ENCODE results near the gene TMTC2.

The TMTC2 gene

GRCh38 chr12:82686168-82687020 is at the start of gene TMTC2:
Gene TMTC2, plus strand, starts transcription at chr12:82686906.
- DNase-seq (ENCODE audit: low spot score): peak; percentile 98

- no peak for DNase-seq (ENCODE audit: low spot score)
These were observed 48.4 kb upstream of the TMTC2 start for GRCh38 chr12:82638324-82638723.

GRCh38 chr12:82644896-82645295 is 41.8 kb upstream of the TMTC2 start:
- no peak for DNase-seq (ENCODE audit: low spot score)

GRCh38 chr12:82645414-82645813 is 41.3 kb upstream of the TMTC2 start:
- DNase-seq (ENCODE audit: low spot score): no peak

- no peak for DNase-seq (ENCODE audit: low spot score)
These were observed 38.9 kb upstream of the TMTC2 start for GRCh38 chr12:82647853-82648252.

- no peak for DNase-seq (ENCODE audit: low spot score)
These were observed 38.3 kb upstream of the TMTC2 start for GRCh38 chr12:82648259-82648909.

- no peak for DNase-seq (ENCODE audit: low spot score)
These were observed 35.9 kb upstream of the TMTC2 start for GRCh38 chr12:82650627-82651337.

- DNase-seq (ENCODE audit: low spot score): no peak
These were observed 35.2 kb upstream of the TMTC2 start for GRCh38 chr12:82651489-82651888.

- no peak for DNase-seq (ENCODE audit: low spot score)
These were observed 34.6 kb upstream of the TMTC2 start for GRCh38 chr12:82652071-82652470.

- DNase-seq (ENCODE audit: low spot score): no peak
These were observed 31.0 kb upstream of the TMTC2 start for GRCh38 chr12:82655751-82656150.

- no peak for DNase-seq (ENCODE audit: low spot score)
These were observed 27.1 kb upstream of the TMTC2 start for GRCh38 chr12:82659343-82660207.

- no peak for DNase-seq (ENCODE audit: low spot score)
These were observed 26.0 kb upstream of the TMTC2 start for GRCh38 chr12:82660541-82661325.

- DNase-seq (ENCODE audit: low spot score): no peak
These were observed 22.8 kb upstream of the TMTC2 start for GRCh38 chr12:82663893-82664292.

- no peak for DNase-seq (ENCODE audit: low spot score)
These were observed 21.4 kb upstream of the TMTC2 start for GRCh38 chr12:82665142-82665923.

- DNase-seq (ENCODE audit: low spot score): no peak
These were observed 19.9 kb upstream of the TMTC2 start for GRCh38 chr12:82666830-82667229.

- DNase-seq (ENCODE audit: low spot score): no peak
These were observed 15.0 kb upstream of the TMTC2 start for GRCh38 chr12:82671673-82672195.

GRCh38 chr12:82672811-82673495 is 13.8 kb upstream of the TMTC2 start:
- no peak for DNase-seq (ENCODE audit: low spot score)

GRCh38 chr12:82673698-82674097 is 13.0 kb upstream of the TMTC2 start:
- DNase-seq (ENCODE audit: low spot score): no peak

- DNase-seq (ENCODE audit: low spot score): no peak
These were observed 11.5 kb upstream of the TMTC2 start for GRCh38 chr12:82675246-82675645.
